CD4-positive, alpha-beta T cell (primary cell): ENCODE results near the gene CNPY2. TPM values are rescaled to one million over a fixed set of nuclear protein-coding genes. Genes with fewer than 3 reads are reported as not detected.
A peak's percentile ranks its signal among the peaks of the same experiment; 100 is the strongest.

ENCODE experiments used
- ATAC-seq: fragments of 200-7000 bp; cut with Tn5 transposase; one replicate; pipeline ENCODE4 v1.10.0; 2022; ENCODE audit warnings: mild to moderate bottlenecking; ENCODE audit not compliant: poor library complexity
- CTCF ChIA-PET: fragments of 350-600 bp; sonication (Branson Sonifier 250); formaldehyde crosslinking; loops from one replicate; lab custom pipeline; 2021; ENCODE audit warnings: antibody characterized with exemption, inconsistent platforms; lab: Charles Lee
- POLR2A ChIA-PET: fragments of 350-600 bp; sonication (Branson Sonifier 250); formaldehyde crosslinking; loops from one replicate; lab custom pipeline; 2021; ENCODE audit warnings: antibody characterized with exemption, inconsistent platforms; lab: Charles Lee
- DNase-seq, 14 experiments: peaks; one replicate each; pipeline ENCODE4 v3.0.0-alpha.2; 2013 to 2020; ENCODE audit warnings: mixed read lengths in 2 of 14
- H3K27ac ChIP-seq, 2 donors: one replicate each; pipeline versions ENCODE4 v1.5.1 to v1.7.0; 2013; ENCODE audit warnings: low read length in 2 of 2, low read depth in 1 of 2, mild to moderate bottlenecking in 1 of 2
- H3K27me3 ChIP-seq, 2 experiments: 1 replicate in 1 of 2; 2 replicates in 1 of 2; pipeline versions ENCODE4 v1.6.1 to v1.7.0; 2013; ENCODE audit warnings: low read length in 2 of 2, control low read depth in 1 of 2, mild to moderate bottlenecking in 1 of 2, moderate library complexity in 1 of 2; ENCODE audit not compliant: insufficient read depth in 2 of 2, control insufficient read depth in 1 of 2
- H3K36me3 ChIP-seq: one replicate; pipeline ENCODE4 v1.6.1; 2013; ENCODE audit warnings: low read length, control low read depth; ENCODE audit not compliant: insufficient read depth
- H3K4me1 ChIP-seq: one replicate; pipeline ENCODE4 v1.6.1; 2013; ENCODE audit warnings: low read length, control low read depth; ENCODE audit not compliant: insufficient read depth
- H3K4me3 ChIP-seq: one replicate; pipeline ENCODE4 v1.5.1; 2013; ENCODE audit warnings: mild to moderate bottlenecking, low read length, moderate library complexity
- H3K9me3 ChIP-seq, 2 experiments: 1 replicate in 1 of 2; 2 replicates in 1 of 2; pipeline versions ENCODE4 v1.6.1 to v1.7.0; 2013; ENCODE audit warnings: low read length in 2 of 2, mild to moderate bottlenecking in 2 of 2, control low read depth in 1 of 2, moderate library complexity in 1 of 2; ENCODE audit not compliant: control insufficient read depth in 1 of 2, insufficient read depth in 1 of 2
- H3K27ac Mint-ChIP-seq: one replicate; pipeline ENCODE4 v1.8.0; 2020; ENCODE audit warnings: mixed read lengths
- H3K27me3 Mint-ChIP-seq: one replicate; pipeline ENCODE4 v1.8.0; 2021; ENCODE audit warnings: mixed read lengths
- H3K36me3 Mint-ChIP-seq: one replicate; pipeline ENCODE4 v1.8.0; 2021; ENCODE audit warnings: low read depth, mixed read lengths
- H3K4me1 Mint-ChIP-seq: one replicate; pipeline ENCODE4 v1.8.0; 2021; ENCODE audit warnings: low read depth, mixed read lengths
- H3K4me3 Mint-ChIP-seq: one replicate; pipeline ENCODE4 v1.8.0; 2020; ENCODE audit warnings: mild to moderate bottlenecking, mixed read lengths
- H3K9me3 Mint-ChIP-seq: one replicate; pipeline ENCODE4 v1.8.0; 2020; ENCODE audit warnings: mixed read lengths
- CTCF ChIP-seq: fragments of 200-600 bp; IDR thresholded peaks from one replicate; pipeline ENCODE4 v1.8.0; 2022; ENCODE audit warnings: antibody characterized with exemption, mild to moderate bottlenecking
- intact Hi-C, 2 experiments: fragments of 100-400 bp; cut with DNase I in 1 of 2; cut with micrococcal nuclease in 1 of 2; formaldehyde crosslinking; loops; one replicate each; pipeline versions ENCODE4 v1.15.1 to v1.9.0; 2023 to 2025; cut with DNase I, micrococcal nuclease
- total RNA-seq, 174 experiments: library from RNA in 2 of 174; stranded (reverse) in 2 of 174; gene quantifications; one replicate each; pipeline ENCODE4 v1.2.3 and lab custom pipeline; 2021 to 2026

The CNPY2 gene
- total RNA-seq, 2 experiments from 2014 or later: 30.5 to 33.4 TPM

GRCh38 chr12:56317675-56318074, 1.9 kb upstream of the CNPY2 start:
- intact Hi-C loops: loop anchor here (1.0 to 5.0 kb wide), 5 partner anchors 15 to 150 kb away; partner anchors contain the start of genes APOF (in 1 of the 2), IL23A (in 1 of the 2), PAN2 (in 1 of the 2) and SPRYD4 (in 1 of the 2)
- no peak for DNase-seq
- H3K36me3 Mint-ChIP-seq: peaks cover 54% of the 10 kb centered on the region
- H3K9me3 ChIP-seq: no peaks in the 10 kb centered on the region
- peaks cover 19% of the 10 kb centered on the region for H3K4me1 Mint-ChIP-seq
- H3K27me3 ChIP-seq: no peaks in the 10 kb centered on the region
- H3K4me3 Mint-ChIP-seq: no peak overlapping the region
- ATAC-seq: no peak
- H3K27ac ChIP-seq: no peak overlapping the region
- TF ChIP-seq CTCF: no peak
- ChIA-PET POLR2A (interaction anchor here (3.5 kb wide), 1 partner anchor 42 kb away, joined by 63 read pairs; the partner anchor contains the start of gene STAT2), CTCF (interaction anchor here (0.6 to 4.1 kb wide), 3 partner anchors 16 to 147 kb away, joined by 4 to 22 read pairs (median 17); partner anchors contain the start of genes PAN2 and STAT2)
- no peaks in the 10 kb centered on the region for H3K9me3 Mint-ChIP-seq
- peak overlapping the region; percentile 42 for H3K27ac Mint-ChIP-seq
- H3K4me3 ChIP-seq: no peak overlapping the region
- H3K27me3 Mint-ChIP-seq: no peaks in the 10 kb centered on the region
- peaks cover 29% of the 10 kb centered on the region for H3K36me3 ChIP-seq
- peaks cover 17% of the 10 kb centered on the region for H3K4me1 ChIP-seq

- Mint-ChIP-seq H3K9me3 (no peaks in the 10 kb centered on the region), H3K27ac (peak overlapping the region; percentile 98), H3K36me3 (peaks cover 57% of the 10 kb centered on the region), H3K4me3 (peak overlapping the region; percentile 99), H3K4me1 (peaks cover 19% of the 10 kb centered on the region), H3K27me3 (no peaks in the 10 kb centered on the region)
- peaks cover 17% of the 10 kb centered on the region for H3K4me1 ChIP-seq
- CTCF ChIA-PET: interaction anchor here (0.6 to 4.1 kb wide), 10 partner anchors 16 to 197 kb away, joined by 3 to 22 read pairs (median 5); partner anchors contain the start of genes COQ10A, IL23A, PAN2 and SMARCC2
- POLR2A ChIA-PET: interaction anchor here (0.6 to 3.5 kb wide), 25 partner anchors 10 to 577 kb away, joined by 3 to 63 read pairs (median 7); partner anchors contain the start of genes ANKRD52, COQ10A, CS and ESYT1
- H3K36me3 ChIP-seq: peaks cover 26% of the 10 kb centered on the region
- peak overlapping the region; percentile 100 for H3K4me3 ChIP-seq
- peak; percentile 4 for ATAC-seq
- intact Hi-C loops: loop anchor here (1.0 to 5.0 kb wide), 3 partner anchors 12 to 152 kb away; partner anchors contain the start of genes APOF (in 1 of the 2), SPRYD4 (in 1 of the 2) and STAT2 (in 1 of the 2)
- no peak for TF ChIP-seq CTCF
- no peaks in the 10 kb centered on the region for H3K9me3 ChIP-seq
- H3K27me3 ChIP-seq: no peaks in the 10 kb centered on the region
- H3K27ac ChIP-seq: peak overlapping the region; percentile 84 to 98
- DNase-seq: peak in 1 of 14 experiments; percentile 7
Observed at GRCh38 chr12:56315249-56315621, 553 bp downstream of the CNPY2 start.

GRCh38 chr12:56311003-56311402, 4.8 kb downstream of the CNPY2 start:
- ChIA-PET POLR2A (interaction anchor here (1.5 kb wide), 1 partner anchor 28 kb away, joined by 5 read pairs; the partner anchor contains the start of gene IL23A), CTCF (no interaction called here)
- Histone ChIP-seq H3K4me1 (peaks cover 11% of the 10 kb centered on the region), H3K9me3 (no peaks in the 10 kb centered on the region), H3K27ac (no peak overlapping the region), H3K4me3 (no peak overlapping the region), H3K27me3 (no peaks in the 10 kb centered on the region), H3K36me3 (peaks cover 32% of the 10 kb centered on the region)
- no peak for TF ChIP-seq CTCF
- ATAC-seq (no peak), DNase-seq (no peak)
- H3K4me1 Mint-ChIP-seq: peaks cover 14% of the 10 kb centered on the region
- no peaks in the 10 kb centered on the region for H3K27me3 Mint-ChIP-seq
- intact Hi-C loops: no loop called here
- no peaks in the 10 kb centered on the region for H3K9me3 Mint-ChIP-seq
- H3K27ac Mint-ChIP-seq: no peak overlapping the region
- peaks cover 57% of the 10 kb centered on the region for H3K36me3 Mint-ChIP-seq
- H3K4me3 Mint-ChIP-seq: no peak overlapping the region
